ENCODE results near the gene FOXI3.
"Not testable (repeated sequence)": the region's sequence is repeated elsewhere in the genome, so short reads cannot be mapped to it uniquely, and the experiment has no call there.

The FOXI3 gene

DNA sequence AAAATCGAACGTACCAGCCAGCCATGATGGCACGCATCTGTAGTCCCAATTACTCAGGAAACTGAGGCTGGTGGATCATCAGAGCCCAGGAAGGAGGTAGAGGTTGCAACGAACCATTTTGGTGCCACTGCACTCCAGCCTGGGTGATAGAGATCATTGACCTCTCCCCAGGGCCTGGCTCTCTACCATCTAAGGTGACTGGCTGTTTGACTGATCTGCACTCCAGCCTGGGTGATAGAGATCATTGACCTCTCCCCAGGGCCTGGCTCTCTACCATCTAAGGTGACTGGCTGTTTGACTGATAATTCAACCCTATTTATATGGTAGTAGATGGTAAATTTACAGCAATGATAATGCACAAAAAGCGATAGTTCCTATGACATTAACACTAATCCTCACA is 43.6 kb downstream of the FOXI3 start:
- intact Hi-C loops (cut with micrococcal nuclease); H3K4me1 Mint-ChIP-seq (ENCODE audit: low read depth); H3K27me3 Mint-ChIP-seq; H3K27ac Mint-ChIP-seq; H3K4me3 Mint-ChIP-seq; H3K9me3 Mint-ChIP-seq; H3K36me3 Mint-ChIP-seq (ENCODE audit: low read depth): not testable (repeated sequence)

DNA sequence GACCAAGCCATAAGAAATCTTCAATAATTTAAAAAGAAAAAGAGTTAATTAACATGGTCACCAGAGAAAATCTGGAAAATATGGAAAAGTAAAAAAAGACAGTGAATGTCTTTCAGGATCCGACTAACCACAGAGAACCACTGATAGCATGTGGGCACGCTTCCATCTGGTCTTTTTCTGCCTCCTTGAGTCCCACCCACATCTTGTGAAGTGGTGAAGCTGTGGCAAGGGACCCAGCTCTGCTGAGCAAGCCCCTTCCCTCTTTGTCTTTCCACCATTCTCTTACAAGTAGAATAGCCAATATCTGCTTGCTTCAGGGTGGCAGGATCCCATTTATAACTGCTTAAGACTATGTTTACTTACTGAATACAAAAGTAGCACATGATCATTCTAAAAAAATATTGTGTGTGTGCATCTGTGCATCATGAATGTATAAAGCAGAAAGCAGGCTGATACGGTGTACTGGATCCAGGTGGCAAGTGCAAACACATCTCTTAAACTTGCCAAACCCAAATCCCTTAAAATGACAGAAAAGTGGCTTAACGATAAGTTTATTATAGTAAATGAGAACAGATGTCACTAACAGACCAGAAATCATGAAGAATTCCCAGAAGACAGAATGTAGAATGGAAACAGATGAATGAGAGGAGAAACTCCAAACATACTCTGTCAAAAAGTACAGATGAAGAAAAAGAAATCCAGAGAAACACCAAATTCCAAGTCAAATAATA is 52.3 kb downstream of the FOXI3 start:
- Mint-ChIP-seq H3K27me3 (peaks cover 1% of the 10 kb centered on the region), H3K4me1 (ENCODE audit: low read depth) (no peaks in the 10 kb centered on the region), H3K27ac (no peak overlapping the region), H3K36me3 (ENCODE audit: low read depth) (no peaks in the 10 kb centered on the region), H3K9me3 (no peaks in the 10 kb centered on the region), H3K4me3 (no peak overlapping the region)
- intact Hi-C loops (cut with micrococcal nuclease) = no loop called here

DNA sequence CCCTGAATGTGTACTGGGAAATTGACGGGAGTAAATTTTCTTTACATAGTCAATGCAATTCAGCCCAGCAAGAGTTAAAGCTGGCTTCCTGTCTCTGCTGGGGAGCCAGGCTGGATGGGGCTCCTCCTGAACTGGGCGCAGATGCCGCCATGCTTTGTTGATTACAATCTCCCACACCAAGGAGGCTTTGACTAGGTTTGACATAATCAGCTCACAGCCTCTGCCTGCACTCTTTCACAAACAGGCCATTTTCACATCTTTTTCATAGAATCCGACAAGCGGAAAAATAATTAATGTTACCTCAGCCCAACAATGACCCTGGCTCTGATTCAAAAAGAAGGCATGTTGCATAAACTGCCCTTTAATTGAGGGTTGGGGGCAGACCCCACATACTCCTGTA is 54.3 kb downstream of the FOXI3 start:
- H3K9me3 Mint-ChIP-seq = no peaks in the 10 kb centered on the region
- H3K4me3 Mint-ChIP-seq = no peak overlapping the region
- intact Hi-C loops (cut with micrococcal nuclease) = no loop called here
- no peaks in the 10 kb centered on the region for H3K4me1 Mint-ChIP-seq (ENCODE audit: low read depth)
- H3K27ac Mint-ChIP-seq = no peak overlapping the region
- H3K27me3 Mint-ChIP-seq = peaks cover 1% of the 10 kb centered on the region
- no peaks in the 10 kb centered on the region for H3K36me3 Mint-ChIP-seq (ENCODE audit: low read depth)
